Erythroblast (primary cell): ENCODE results near the gene SPACA9.

Source experiments
- DNase-seq, 2 experiments: peaks; one replicate each; lab custom pipeline; 2025; lab: John Stamatoyannopoulos, UW
- GATA1 ChIP-seq: IDR thresholded peaks from 2 replicates; pipeline ENCODE4 v1.6.1; 2011; ENCODE audit warnings: low read depth, mild to moderate bottlenecking, control low read depth, low read length, moderate library complexity
- POLR2A ChIP-seq: IDR thresholded peaks from 2 replicates; pipeline ENCODE4 v1.6.1; 2011; ENCODE audit warnings: mild to moderate bottlenecking, low read length

SPACA9 gene

DNA sequence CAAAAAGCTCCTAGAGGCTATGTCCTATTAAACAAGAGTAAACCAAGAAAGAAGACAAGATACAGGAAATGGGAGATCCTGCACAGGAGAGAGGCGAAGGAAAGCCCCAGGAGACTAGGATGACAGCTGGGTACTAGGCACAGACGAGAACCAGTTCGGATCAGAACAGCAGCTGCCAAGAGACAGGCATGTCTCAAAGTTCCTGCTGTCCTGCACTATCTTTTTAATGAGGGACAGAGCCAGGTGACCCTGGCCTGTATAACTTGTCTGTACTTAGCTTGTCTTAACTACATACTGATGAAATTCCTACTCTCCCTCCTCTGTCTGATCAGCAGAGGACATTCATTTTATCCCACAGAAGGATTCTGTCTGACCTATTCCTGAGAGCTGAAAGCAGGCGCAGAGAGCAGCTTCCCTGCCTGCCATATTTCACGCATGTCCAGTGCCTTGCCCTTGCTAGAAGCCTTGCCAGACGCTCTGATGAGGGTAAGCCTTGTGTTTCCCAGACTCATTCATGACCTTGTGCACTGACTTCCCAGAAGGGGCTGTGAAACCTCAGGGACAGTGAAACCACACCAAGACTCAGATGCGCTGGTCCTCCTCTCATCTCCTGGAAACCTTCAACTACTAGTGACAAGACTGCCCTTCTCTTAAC lies 41.0 kb downstream of the SPACA9 start:
- DNase-seq = no peak
- TF ChIP-seq GATA1 (no peak), POLR2A (no peak)

DNA sequence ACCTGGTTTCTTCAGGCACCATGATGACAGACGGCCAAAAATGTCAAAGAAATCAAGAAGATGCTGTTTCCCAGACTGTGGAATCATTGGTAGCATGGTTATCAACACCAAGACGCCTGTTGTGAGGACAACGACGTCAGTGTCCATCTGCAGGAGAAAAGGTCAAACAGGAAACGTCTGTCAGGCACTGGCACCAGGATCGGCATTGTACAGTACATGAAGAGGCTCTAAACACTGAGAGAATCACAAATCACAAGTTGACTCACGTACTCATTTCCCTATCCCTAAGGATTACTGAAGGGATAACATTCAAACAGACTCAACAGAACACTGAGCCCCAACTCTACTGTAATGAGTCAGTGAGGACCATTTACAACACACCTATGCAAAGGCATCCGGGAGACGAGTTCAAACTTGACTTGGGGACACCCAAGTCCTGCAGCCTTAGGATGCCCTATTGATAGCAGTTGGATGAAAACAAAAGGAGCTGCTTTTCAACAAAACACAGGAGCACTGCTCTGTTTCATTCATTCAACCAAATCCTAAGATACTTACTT lies 44.7 kb downstream of the SPACA9 start:
- TF ChIP-seq POLR2A (no peak), GATA1 (no peak)

DNA sequence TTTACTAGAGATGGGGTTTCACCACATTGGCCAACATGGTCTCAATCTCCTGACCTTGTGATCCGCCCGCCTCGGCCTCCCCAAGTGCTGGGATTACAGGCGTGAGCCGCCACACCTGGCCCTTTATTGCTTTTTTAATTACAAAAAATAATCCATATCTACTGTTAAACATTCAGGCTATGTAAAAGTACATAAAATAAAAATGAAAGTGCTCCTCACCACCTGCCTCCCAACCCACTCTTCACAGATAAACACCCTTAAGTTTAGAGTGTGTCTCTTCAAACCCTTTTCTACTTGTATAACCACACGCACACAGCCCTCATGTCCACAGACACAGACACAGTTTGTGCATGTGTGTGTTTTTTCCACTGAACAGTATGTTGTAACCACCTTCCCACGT lies 49.0 kb downstream of the SPACA9 start:
- TF ChIP-seq GATA1 (no peak), POLR2A (no peak)
- DNase-seq = no peak

More for the DNA sequence above, 44.7 kb downstream of the SPACA9 start:
- DNase-seq = no peak

DNA sequence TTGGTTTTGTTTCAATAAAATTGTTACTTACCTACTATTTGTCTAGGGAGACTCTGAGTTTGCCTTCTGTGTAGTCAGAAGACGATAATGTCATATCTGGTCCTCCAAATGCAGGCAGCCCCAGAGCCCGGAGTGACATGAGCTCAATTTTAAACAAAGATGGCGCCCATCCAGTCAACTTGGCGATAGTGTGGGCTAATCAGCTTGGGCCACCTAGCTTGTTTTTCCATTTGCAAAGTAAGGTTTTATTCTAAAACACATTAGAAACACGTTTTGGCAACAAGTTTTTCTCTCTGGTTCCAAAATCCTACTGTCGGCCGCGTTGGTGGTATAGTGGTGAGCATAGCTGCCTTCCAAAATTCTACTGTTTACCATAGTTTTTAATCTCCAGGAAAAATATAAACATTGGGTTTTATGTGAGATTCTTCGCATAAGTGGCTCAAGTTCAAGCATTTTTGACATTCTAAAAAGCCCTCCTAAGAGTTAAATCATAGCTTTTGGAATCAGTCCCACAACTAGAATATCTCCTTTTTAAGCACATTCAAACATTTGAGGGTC lies 52.6 kb downstream of the SPACA9 start:
- no peak for DNase-seq
- TF ChIP-seq POLR2A = no peak
- TF ChIP-seq GATA1 = no peak

DNA sequence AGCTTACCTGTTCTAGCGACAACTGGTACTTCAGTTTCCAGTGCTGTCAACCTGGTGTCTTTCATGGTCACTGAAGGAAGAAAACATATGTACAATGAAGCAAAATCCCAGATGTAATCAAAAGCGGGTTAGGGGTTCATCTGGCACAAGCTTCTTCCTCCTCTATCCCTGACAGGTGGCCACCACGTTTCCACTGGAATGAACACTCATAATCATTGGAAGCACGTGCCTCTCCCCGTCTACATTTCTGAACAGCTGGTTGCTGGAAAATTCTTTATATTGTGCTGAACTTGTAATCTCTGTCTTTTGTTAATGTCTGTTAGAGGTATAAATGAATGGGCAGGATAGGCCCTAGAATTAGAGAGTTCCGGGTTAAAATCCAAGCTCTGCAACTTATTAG lies 56.3 kb downstream of the SPACA9 start:
- DNase-seq = no peak
- TF ChIP-seq GATA1 (no peak), POLR2A (no peak)

DNA sequence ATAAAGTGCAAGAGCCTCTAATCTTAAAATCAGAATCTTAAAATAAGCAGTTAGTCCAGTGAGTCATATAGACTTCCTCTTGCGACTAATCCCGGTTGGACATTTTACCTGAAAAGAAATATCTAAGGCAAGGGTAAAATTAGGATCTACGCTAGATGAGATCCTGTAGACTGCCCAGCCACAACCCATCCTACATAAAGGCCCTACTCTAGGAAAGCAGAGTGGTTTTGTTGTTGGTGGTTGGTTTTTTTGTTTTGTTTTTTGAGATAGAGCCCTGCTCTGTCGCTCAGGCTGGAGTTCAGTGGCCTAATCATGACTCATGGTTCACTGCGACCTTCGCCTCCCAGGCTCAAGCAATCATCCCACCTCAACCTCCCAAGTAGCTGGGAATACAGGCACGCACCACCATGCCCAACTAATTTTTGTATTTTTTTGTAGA lies 58.8 kb downstream of the SPACA9 start:
- TF ChIP-seq GATA1 = no peak
- TF ChIP-seq POLR2A = no peak
- DNase-seq = no peak

DNA sequence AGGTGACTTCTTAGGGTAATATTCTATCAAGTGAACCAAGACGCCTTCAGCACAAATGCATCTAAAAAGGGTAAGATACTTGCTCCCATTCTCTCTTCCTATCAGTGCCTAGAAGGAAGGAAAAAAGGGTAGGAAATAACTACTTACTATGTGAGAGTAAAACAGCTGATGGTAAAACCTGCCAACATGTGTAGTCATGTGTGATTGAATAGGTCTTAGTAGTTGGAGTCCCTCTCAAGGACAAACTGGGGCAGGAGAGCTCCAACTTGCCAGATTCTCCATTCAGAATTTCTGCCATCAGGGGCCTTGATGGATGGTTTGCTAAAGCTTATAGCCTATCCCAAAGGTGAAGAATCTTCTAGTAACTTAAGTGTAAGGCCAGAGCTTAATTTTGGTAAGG lies 60.5 kb downstream of the SPACA9 start:
- TF ChIP-seq POLR2A (no peak), GATA1 (no peak)
- no peak for DNase-seq
